Measurements from ENCODE around the gene SRCIN1. TPM values are rescaled to one million over a fixed set of nuclear protein-coding genes. Genes with fewer than 3 reads are reported as not detected.

SRCIN1 gene
- total RNA-seq, 2 donors from 2014 or later: 2.8 to 5.9 TPM

DNA sequence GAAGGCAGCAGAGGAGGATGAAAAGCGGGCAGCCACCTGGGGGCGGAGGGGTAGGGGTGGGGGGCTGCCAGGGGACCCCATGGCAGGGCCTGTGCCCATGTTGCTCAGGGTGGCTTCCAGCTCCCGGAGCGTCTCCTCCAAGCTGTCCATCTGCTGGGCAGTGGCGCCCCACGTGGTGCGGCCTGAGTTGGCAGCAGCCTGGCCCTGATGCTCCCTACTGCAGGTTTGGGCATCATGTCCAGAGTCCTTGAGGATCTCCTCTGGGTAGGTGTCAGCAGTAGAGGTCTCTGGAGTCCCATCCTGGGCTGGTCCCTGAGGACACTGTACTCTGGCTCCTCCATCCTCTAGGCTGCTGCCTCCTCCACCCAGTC, 60.9 kb downstream of the SRCIN1 start:
- Histone ChIP-seq H3K27ac (ENCODE audit: low read depth, low read length) (no peak overlapping the region), H3K36me3 (ENCODE audit: control insufficient read depth, insufficient read depth, low read length) (no peaks in the 10 kb centered on the region), H3K27me3 (ENCODE audit: control insufficient read depth, insufficient read depth, low read length, poor library complexity, severe bottlenecking) (no peaks in the 10 kb centered on the region), H3K9me3 (ENCODE audit: control insufficient read depth, low read length) (no peaks in the 10 kb centered on the region), H3K9ac (ENCODE audit: extremely low read depth, low read length, poor library complexity, severe bottlenecking) (no peak overlapping the region), H3K4me1 (ENCODE audit: control insufficient read depth, insufficient read depth, low read length) (no peaks in the 10 kb centered on the region), H3K4me3 (ENCODE audit: low read length) (no peak overlapping the region)
- peak; percentile 48 for TF ChIP-seq CTCF (conservative IDR thresholded peaks at IDR 0.05)
- Mint-ChIP-seq H3K4me3 (no peak overlapping the region), H3K4me1 (no peaks in the 10 kb centered on the region), H3K27ac (no peak overlapping the region), H3K9me3 (no peaks in the 10 kb centered on the region), H3K27me3 (ENCODE audit: insufficient read depth) (no peaks in the 10 kb centered on the region), H3K36me3 (ENCODE audit: low read depth) (no peaks in the 10 kb centered on the region)
- DNase-seq: peak; percentile 81
- WGBS, 2 experiments (ENCODE audit: insufficient coverage in 1 of 2, insufficient read length in 1 of 2): 87 to 96% methylated on average over 4 to 7 of the region's 7 CpGs

- Histone ChIP-seq H3K27me3 (ENCODE audit: control insufficient read depth, insufficient read depth, low read length, poor library complexity, severe bottlenecking) (no peaks in the 10 kb centered on the region), H3K27ac (ENCODE audit: low read depth, low read length) (no peak overlapping the region), H3K36me3 (ENCODE audit: control insufficient read depth, insufficient read depth, low read length) (no peaks in the 10 kb centered on the region), H3K4me3 (ENCODE audit: low read length) (no peak overlapping the region), H3K9me3 (ENCODE audit: control insufficient read depth, low read length) (no peaks in the 10 kb centered on the region), H3K9ac (ENCODE audit: extremely low read depth, low read length, poor library complexity, severe bottlenecking) (no peak overlapping the region), H3K4me1 (ENCODE audit: control insufficient read depth, insufficient read depth, low read length) (no peaks in the 10 kb centered on the region)
- 87 to 100% methylated on average over 3 to 10 of the region's 10 CpGs for WGBS, 2 experiments (ENCODE audit: insufficient coverage in 1 of 2, insufficient read length in 1 of 2)
- Mint-ChIP-seq H3K27me3 (ENCODE audit: insufficient read depth) (no peaks in the 10 kb centered on the region), H3K9me3 (no peaks in the 10 kb centered on the region), H3K4me1 (no peaks in the 10 kb centered on the region), H3K36me3 (ENCODE audit: low read depth) (no peaks in the 10 kb centered on the region), H3K27ac (no peak overlapping the region), H3K4me3 (no peak overlapping the region)
- TF ChIP-seq CTCF (conservative IDR thresholded peaks at IDR 0.05): no peak
- peak; percentile 51 for DNase-seq
Measured at GRCh38 chr17:38544175-38544838, 61.4 kb downstream of the SRCIN1 start.

GRCh38 chr17:38543403-38544174, 62.2 kb downstream of the SRCIN1 start:
- Mint-ChIP-seq H3K9me3 (no peaks in the 10 kb centered on the region), H3K36me3 (ENCODE audit: low read depth) (no peaks in the 10 kb centered on the region), H3K4me3 (no peak overlapping the region), H3K4me1 (no peaks in the 10 kb centered on the region), H3K27ac (no peak overlapping the region), H3K27me3 (ENCODE audit: insufficient read depth) (no peaks in the 10 kb centered on the region)
- 83 to 84% methylated on average over 11 to 20 of the region's 20 CpGs for WGBS, 2 experiments (ENCODE audit: insufficient coverage in 1 of 2, insufficient read length in 1 of 2)
- Histone ChIP-seq H3K4me3 (ENCODE audit: low read length) (no peak overlapping the region), H3K36me3 (ENCODE audit: control insufficient read depth, insufficient read depth, low read length) (no peaks in the 10 kb centered on the region), H3K27ac (ENCODE audit: low read depth, low read length) (no peak overlapping the region), H3K9ac (ENCODE audit: extremely low read depth, low read length, poor library complexity, severe bottlenecking) (no peak overlapping the region), H3K9me3 (ENCODE audit: control insufficient read depth, low read length) (no peaks in the 10 kb centered on the region), H3K27me3 (ENCODE audit: control insufficient read depth, insufficient read depth, low read length, poor library complexity, severe bottlenecking) (no peaks in the 10 kb centered on the region), H3K4me1 (ENCODE audit: control insufficient read depth, insufficient read depth, low read length) (no peaks in the 10 kb centered on the region)
- TF ChIP-seq CTCF (conservative IDR thresholded peaks at IDR 0.05): no peak
- DNase-seq: peak; percentile 71
